Liver (tissue), 9 donors: ENCODE results near the gene STOX2. TPM values are rescaled to one million over a fixed set of nuclear protein-coding genes. Genes with fewer than 3 reads are reported as not detected.

Source experiments
- DNase-seq: peaks from one replicate; pipeline ENCODE4 v3.0.0-alpha.2; 2017; ENCODE audit warnings: low spot score
- H3K27ac ChIP-seq, 2 donors: one replicate each; pipeline ENCODE4 v1.7.0; 2013; ENCODE audit warnings: inconsistent platforms in 2 of 2, low read length in 2 of 2, control low read depth in 1 of 2, low read depth in 1 of 2, mild to moderate bottlenecking in 1 of 2
- H3K27me3 ChIP-seq, 4 donors: one replicate each; pipeline versions ENCODE4 v1.6.1 to v1.7.0; 2013; ENCODE audit warnings: low read length in 3 of 4, inconsistent platforms in 1 of 4, mild to moderate bottlenecking in 1 of 4, moderate library complexity in 1 of 4; ENCODE audit not compliant: control insufficient read depth in 4 of 4, insufficient read depth in 4 of 4
- H3K36me3 ChIP-seq, 4 donors: one replicate each; pipeline versions ENCODE4 v1.6.1 to v1.7.0; 2013; ENCODE audit warnings: low read length in 3 of 4, mild to moderate bottlenecking in 3 of 4, low read depth in 1 of 4, moderate library complexity in 1 of 4; ENCODE audit not compliant: control insufficient read depth in 4 of 4, insufficient read depth in 3 of 4
- H3K4me1 ChIP-seq, 4 donors: one replicate each; pipeline versions ENCODE4 v1.6.1 to v1.7.0; 2013; ENCODE audit warnings: low read length in 3 of 4, mild to moderate bottlenecking in 3 of 4, moderate library complexity in 1 of 4; ENCODE audit not compliant: control insufficient read depth in 4 of 4, insufficient read depth in 4 of 4
- H3K4me3 ChIP-seq, 3 donors: one replicate each; pipeline versions ENCODE4 v1.6.1 to v1.7.0; 2013; ENCODE audit warnings: low read length in 3 of 3, control low read depth in 1 of 3, low read depth in 1 of 3, mild to moderate bottlenecking in 1 of 3
- H3K9ac ChIP-seq, 2 donors: one replicate each; pipeline ENCODE4 v1.7.0; 2013; ENCODE audit warnings: low read length in 2 of 2, mild to moderate bottlenecking in 2 of 2, moderate library complexity in 2 of 2, control low read depth in 1 of 2, low read depth in 1 of 2
- H3K9me3 ChIP-seq, 4 donors: one replicate each; pipeline versions ENCODE4 v1.6.1 to v1.7.0; 2013; ENCODE audit warnings: low read length in 3 of 4; ENCODE audit not compliant: control insufficient read depth in 4 of 4
- FOXA2 ChIP-seq: IDR thresholded peaks from 2 replicates; pipeline ENCODE4 v1.6.1; 2016; ENCODE audit warnings: antibody characterized with exemption
- HNF4G ChIP-seq: IDR thresholded peaks from 2 replicates; pipeline ENCODE4 v1.6.1; 2016; ENCODE audit warnings: antibody characterized with exemption
- RXRA ChIP-seq, 2 donors: IDR thresholded peaks; 2 replicates each; pipeline ENCODE4 v1.6.1; 2017 to 2018; ENCODE audit warnings: antibody characterized with exemption in 2 of 2, mild to moderate bottlenecking in 1 of 2
- SP1 ChIP-seq: IDR thresholded peaks from 2 replicates; pipeline ENCODE4 v1.6.1; 2018; ENCODE audit warnings: antibody characterized with exemption, mild to moderate bottlenecking
- WGBS: extraction: QIAGEN DNeasy Blood & Tissue Kit; methylation state at CpG from one replicate; pipeline ENCODE4 v1.1.7; 2013; 5-methylcytosine and 5-hydroxymethylcytosine counted together
- polyA plus RNA-seq, 2 donors: library from polyadenylated mRNA; stranded (reverse) in 1 of 2; unstranded in 1 of 2; fragments of 200-250 nt in 1 of 2; fragments of >200 nt in 1 of 2; fragmentation: Nextera tagmentation in 1 of 2; extraction: Ambion mirVana in 1 of 2; gene quantifications; one replicate each; pipeline versions ENCODE4 v1.2.1 to v1.2.3, GENCODE V29; 2013 to 2015
- total RNA-seq, 2 donors: library from RNA; depleted of rRNA; stranded (reverse); fragments of >200 nt; gene quantifications; one replicate each; pipeline ENCODE4 v1.2.3, GENCODE V29; 2014
- donor health status: healthy.
- donor health status: healthy.
- donor health status: healthy.
- donor health status: healthy.
- donor health status: healthy.

STOX2 gene
- total and polyA plus RNA-seq, 4 donors = 1.4 to 12.6 (median 1.6) TPM

DNA sequence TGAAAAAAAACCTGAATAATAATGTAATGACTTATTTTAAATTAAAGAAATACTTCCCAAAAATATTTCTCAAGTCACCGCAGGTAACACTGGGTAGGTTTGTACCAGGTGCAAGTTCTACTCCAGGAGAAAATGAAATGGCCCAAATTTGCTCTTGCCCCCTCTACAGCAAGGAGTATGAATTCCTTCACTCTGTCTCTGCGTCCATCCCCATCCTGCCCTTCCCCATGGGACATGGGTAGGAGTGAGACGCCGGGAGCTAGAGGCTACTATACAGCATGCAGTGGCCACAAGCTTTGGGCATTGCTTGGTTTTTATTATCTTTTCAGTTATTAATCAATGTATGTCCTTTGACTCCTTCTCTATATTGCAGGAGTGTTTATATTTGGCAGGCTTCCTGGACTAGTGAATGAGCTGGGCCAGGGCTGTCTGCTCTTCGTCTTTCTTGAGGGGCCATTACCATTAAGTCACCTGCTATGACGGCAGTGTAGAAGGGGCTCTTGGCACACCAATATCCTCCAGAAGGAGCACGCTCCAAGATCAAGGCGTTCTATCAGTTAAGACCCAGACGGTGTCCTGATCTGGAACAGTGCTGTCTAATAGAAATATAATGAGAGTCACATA lies 162.9 kb downstream of the STOX2 start:
- no peak overlapping the region for H3K4me3 ChIP-seq
- no peak overlapping the region for H3K27ac ChIP-seq
- H3K4me1 ChIP-seq = peaks cover 13 to 32% (median 28%) of the 10 kb centered on the region in 4 donors
- peaks cover 0 to 11% (median 6%) of the 10 kb centered on the region in 4 donors for H3K9me3 ChIP-seq
- TF ChIP-seq FOXA2 = no peak
- TF ChIP-seq SP1 = no peak
- TF ChIP-seq HNF4G = no peak
- no peak for TF ChIP-seq RXRA (IDR thresholded peaks at IDR 0.05)
- H3K9ac ChIP-seq = no peak overlapping the region
- no peaks in the 10 kb centered on the region for H3K36me3 ChIP-seq
- H3K27me3 ChIP-seq = no peaks in the 10 kb centered on the region
- no peak for DNase-seq
- WGBS = 87% methylated on average over 9 of the region's 9 CpGs

Other genes with a start within 250 kb of the STOX2 start
- gene RWDD4, start 246.1 kb upstream of the STOX2 start, total RNA-seq = 1 to 10 TPM; 8.0 to 9.8 TPM
- 10 to 100 TPM in 1 of 2 donors, 1 to 10 TPM in 1; 6.5 to 17.9 TPM for gene RWDD4, start 246.1 kb upstream of the STOX2 start, polyA plus RNA-seq
- gene TRAPPC11, start 246.0 kb upstream of the STOX2 start, total RNA-seq = 10 to 100 TPM; 19.7 to 27.9 TPM
- 10 to 100 TPM in 1 of 2 donors, 1 to 10 TPM in 1; 7.6 to 10.0 TPM for gene TRAPPC11, start 246.0 kb upstream of the STOX2 start, polyA plus RNA-seq